ENCODE measurements around the gene KIF21A.

KIF21A gene

DNA sequence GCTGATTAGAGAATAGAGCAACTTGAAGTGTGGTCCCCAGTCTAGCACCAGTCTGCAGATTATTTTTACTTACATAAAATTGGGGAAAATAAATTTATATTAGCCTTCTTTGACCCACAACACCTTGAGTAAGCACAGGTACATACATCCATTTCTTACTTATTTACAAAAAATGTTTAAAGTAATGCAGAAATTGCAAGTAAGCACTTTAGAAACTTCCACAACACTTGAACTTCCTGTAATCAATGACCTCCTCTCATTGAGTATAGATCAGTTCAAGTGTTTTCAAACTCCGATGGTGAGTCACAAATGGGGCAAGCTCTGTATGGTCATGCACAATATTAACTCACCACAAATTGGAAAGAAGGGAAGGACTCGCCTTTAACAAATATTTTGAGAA lies 83.3 kb downstream of the KIF21A start:
- DNase-seq (ENCODE audit: low read depth in 1 of 2, low spot score in 1 of 2) = no peak
- TF ChIP-seq SPI1 (IDR thresholded peaks at IDR 0.05; ENCODE audit: borderline replicate concordance, low read depth) = no peak
- no peak for TF ChIP-seq GABPA (IDR thresholded peaks at IDR 0.05; ENCODE audit: low read depth)
- TF ChIP-seq, protein P1, sequence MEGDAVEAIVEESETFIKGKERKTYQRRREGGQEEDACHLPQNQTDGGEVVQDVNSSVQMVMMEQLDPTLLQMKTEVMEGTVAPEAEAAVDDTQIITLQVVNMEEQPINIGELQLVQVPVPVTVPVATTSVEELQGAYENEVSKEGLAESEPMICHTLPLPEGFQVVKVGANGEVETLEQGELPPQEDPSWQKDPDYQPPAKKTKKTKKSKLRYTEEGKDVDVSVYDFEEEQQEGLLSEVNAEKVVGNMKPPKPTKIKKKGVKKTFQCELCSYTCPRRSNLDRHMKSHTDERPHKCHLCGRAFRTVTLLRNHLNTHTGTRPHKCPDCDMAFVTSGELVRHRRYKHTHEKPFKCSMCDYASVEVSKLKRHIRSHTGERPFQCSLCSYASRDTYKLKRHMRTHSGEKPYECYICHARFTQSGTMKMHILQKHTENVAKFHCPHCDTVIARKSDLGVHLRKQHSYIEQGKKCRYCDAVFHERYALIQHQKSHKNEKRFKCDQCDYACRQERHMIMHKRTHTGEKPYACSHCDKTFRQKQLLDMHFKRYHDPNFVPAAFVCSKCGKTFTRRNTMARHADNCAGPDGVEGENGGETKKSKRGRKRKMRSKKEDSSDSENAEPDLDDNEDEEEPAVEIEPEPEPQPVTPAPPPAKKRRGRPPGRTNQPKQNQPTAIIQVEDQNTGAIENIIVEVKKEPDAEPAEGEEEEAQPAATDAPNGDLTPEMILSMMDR (IDR thresholded peaks at IDR 0.05; ENCODE audit: insufficient read depth, low read length) = no peak
- TF ChIP-seq POLR2AphosphoS5 (IDR thresholded peaks at IDR 0.05; ENCODE audit: low read depth) = no peak
- TF ChIP-seq, protein P2, sequence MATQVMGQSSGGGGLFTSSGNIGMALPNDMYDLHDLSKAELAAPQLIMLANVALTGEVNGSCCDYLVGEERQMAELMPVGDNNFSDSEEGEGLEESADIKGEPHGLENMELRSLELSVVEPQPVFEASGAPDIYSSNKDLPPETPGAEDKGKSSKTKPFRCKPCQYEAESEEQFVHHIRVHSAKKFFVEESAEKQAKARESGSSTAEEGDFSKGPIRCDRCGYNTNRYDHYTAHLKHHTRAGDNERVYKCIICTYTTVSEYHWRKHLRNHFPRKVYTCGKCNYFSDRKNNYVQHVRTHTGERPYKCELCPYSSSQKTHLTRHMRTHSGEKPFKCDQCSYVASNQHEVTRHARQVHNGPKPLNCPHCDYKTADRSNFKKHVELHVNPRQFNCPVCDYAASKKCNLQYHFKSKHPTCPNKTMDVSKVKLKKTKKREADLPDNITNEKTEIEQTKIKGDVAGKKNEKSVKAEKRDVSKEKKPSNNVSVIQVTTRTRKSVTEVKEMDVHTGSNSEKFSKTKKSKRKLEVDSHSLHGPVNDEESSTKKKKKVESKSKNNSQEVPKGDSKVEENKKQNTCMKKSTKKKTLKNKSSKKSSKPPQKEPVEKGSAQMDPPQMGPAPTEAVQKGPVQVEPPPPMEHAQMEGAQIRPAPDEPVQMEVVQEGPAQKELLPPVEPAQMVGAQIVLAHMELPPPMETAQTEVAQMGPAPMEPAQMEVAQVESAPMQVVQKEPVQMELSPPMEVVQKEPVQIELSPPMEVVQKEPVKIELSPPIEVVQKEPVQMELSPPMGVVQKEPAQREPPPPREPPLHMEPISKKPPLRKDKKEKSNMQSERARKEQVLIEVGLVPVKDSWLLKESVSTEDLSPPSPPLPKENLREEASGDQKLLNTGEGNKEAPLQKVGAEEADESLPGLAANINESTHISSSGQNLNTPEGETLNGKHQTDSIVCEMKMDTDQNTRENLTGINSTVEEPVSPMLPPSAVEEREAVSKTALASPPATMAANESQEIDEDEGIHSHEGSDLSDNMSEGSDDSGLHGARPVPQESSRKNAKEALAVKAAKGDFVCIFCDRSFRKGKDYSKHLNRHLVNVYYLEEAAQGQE (IDR thresholded peaks at IDR 0.05; ENCODE audit: insufficient replicate concordance, low read depth) = no peak
- Histone ChIP-seq H3K27ac (replicated peaks) (no peak overlapping the region), H3K4me3 (replicated peaks; ENCODE audit: insufficient read depth, low read length) (no peak overlapping the region), H3K27me3 (ENCODE audit: insufficient read depth, poor library complexity, severe bottlenecking) (no peaks in the 10 kb centered on the region)

DNA sequence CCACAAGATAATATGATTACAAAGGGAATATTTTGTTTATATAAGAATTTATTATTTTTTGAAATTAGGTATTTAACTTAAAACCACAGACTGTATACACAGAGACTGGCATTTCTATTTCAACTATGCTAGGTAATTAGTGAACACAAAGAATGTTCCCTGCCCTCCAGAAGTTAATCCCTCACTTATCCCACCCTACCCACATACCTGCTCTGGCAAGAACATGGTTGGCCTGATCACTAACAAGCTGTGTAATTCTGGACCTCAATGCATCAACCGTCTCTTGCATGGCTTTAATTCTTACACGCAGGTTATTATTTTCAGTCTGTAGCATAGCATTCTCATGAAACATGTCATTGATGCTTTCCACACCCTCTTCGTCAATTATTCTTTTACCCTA lies 85.9 kb downstream of the KIF21A start:
- TF ChIP-seq, protein P2 (IDR thresholded peaks at IDR 0.05; ENCODE audit: insufficient replicate concordance, low read depth) = no peak
- TF ChIP-seq GABPA (IDR thresholded peaks at IDR 0.05; ENCODE audit: low read depth) (no peak), POLR2AphosphoS5 (IDR thresholded peaks at IDR 0.05; ENCODE audit: low read depth) (no peak), SPI1 (IDR thresholded peaks at IDR 0.05; ENCODE audit: borderline replicate concordance, low read depth) (no peak)
- TF ChIP-seq, protein P1 (IDR thresholded peaks at IDR 0.05; ENCODE audit: insufficient read depth, low read length) = no peak
- H3K4me3 ChIP-seq (replicated peaks; ENCODE audit: insufficient read depth, low read length) = no peak overlapping the region
- no peaks in the 10 kb centered on the region for H3K27me3 ChIP-seq (ENCODE audit: insufficient read depth, poor library complexity, severe bottlenecking)
- H3K27ac ChIP-seq (replicated peaks) = no peak overlapping the region
- no peak for DNase-seq (ENCODE audit: low read depth in 1 of 2, low spot score in 1 of 2)

DNA sequence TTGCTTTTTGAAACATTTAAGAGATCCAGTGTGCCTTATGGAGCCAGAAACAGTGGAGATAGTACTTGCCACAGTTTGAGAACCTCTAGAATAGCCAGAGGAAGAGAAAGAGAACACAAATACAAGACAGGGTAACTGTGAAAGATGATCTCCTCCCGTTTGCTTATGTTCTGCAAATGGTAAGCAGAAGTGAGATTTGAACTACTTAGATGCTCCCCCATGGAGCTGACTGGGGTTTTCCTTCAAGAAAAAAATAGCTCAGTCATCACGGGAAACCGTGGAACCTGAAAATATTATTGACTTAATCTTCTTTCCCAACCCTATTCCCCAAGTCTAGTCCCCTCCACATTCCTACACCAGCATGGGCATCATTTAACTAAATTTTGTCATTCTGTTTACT lies 87.1 kb downstream of the KIF21A start:
- TF ChIP-seq, protein P1 (IDR thresholded peaks at IDR 0.05; ENCODE audit: insufficient read depth, low read length) = no peak
- no peak for TF ChIP-seq GABPA (IDR thresholded peaks at IDR 0.05; ENCODE audit: low read depth)
- TF ChIP-seq, protein P2 (IDR thresholded peaks at IDR 0.05; ENCODE audit: insufficient replicate concordance, low read depth) = no peak
- H3K27ac ChIP-seq (replicated peaks) = no peak overlapping the region
- no peak for DNase-seq (ENCODE audit: low read depth in 1 of 2, low spot score in 1 of 2)
- H3K4me3 ChIP-seq (replicated peaks; ENCODE audit: insufficient read depth, low read length) = no peak overlapping the region
- no peaks in the 10 kb centered on the region for H3K27me3 ChIP-seq (ENCODE audit: insufficient read depth, poor library complexity, severe bottlenecking)
